IMR-90 (cell line): ENCODE data around the gene MFSD6L. TPM values are rescaled to one million over a fixed set of nuclear protein-coding genes. Genes with fewer than 3 reads are reported as not detected.

ENCODE experiments used
- ATAC-seq: fragments of 200-7000 bp; cut with Tn5 transposase; 2 replicates; pipeline ENCODE4 v1.9.1; 2020; ENCODE audit warnings: low read depth, mild to moderate bottlenecking, moderate library complexity
- BruUV-seq: library from RNA; stranded (reverse); fragments of 400-500 nt; replicated peaks from 2 replicates; lab custom pipeline; 2021; lab: Mats Ljungman, UMichigan
- CTCF ChIA-PET: fragments of 300-600 bp; formaldehyde crosslinking; extraction: SDS; loops from one replicate; lab custom pipeline; 2021; ENCODE audit warnings: antibody characterized with exemption; lab: Yijun Ruan, JAX
- POLR2A ChIA-PET: fragments of 300-600 bp; sonication (Branson Sonifier 250); formaldehyde crosslinking; loops from one replicate; lab custom pipeline; 2022; ENCODE audit warnings: antibody characterized with exemption; ENCODE audit not compliant: unreplicated experiment; lab: Charles Lee
- DNase-seq: peaks from one replicate; pipeline ENCODE4 v3.0.0; 2013
- H2AFZ ChIP-seq: replicated peaks from 2 replicates; pipeline ENCODE3; 2013; ENCODE audit warnings: low read length, mild to moderate bottlenecking; ENCODE audit not compliant: poor library complexity
- H2AK5ac ChIP-seq: 2 replicates; pipeline ENCODE4 v1.6.1; 2013; ENCODE audit warnings: low read depth, low read length, inconsistent platforms
- H2AK9ac ChIP-seq: replicated peaks from 2 replicates; pipeline ENCODE3; 2013; ENCODE audit warnings: mild to moderate bottlenecking, low read depth, low read length, moderate library complexity; ENCODE audit not compliant: poor library complexity
- H2BK120ac ChIP-seq: 2 replicates; pipeline ENCODE4 v1.6.1; 2013; ENCODE audit warnings: low read depth, low read length, inconsistent platforms
- H2BK15ac ChIP-seq: 3 replicates; pipeline ENCODE4 v1.6.1; 2013; ENCODE audit warnings: low read depth, low read length, inconsistent platforms
- H2BK20ac ChIP-seq: 2 replicates; pipeline ENCODE4 v1.6.1; 2013; ENCODE audit warnings: low read depth, mild to moderate bottlenecking, inconsistent platforms, low read length, moderate library complexity
- H2BK5ac ChIP-seq: 2 replicates; pipeline ENCODE4 v1.6.1; 2013; ENCODE audit warnings: mild to moderate bottlenecking, low read depth, low read length, inconsistent platforms; ENCODE audit not compliant: poor library complexity, severe bottlenecking
- H3K14ac ChIP-seq: replicated peaks from 2 replicates; pipeline ENCODE4 v1.6.1; 2013; ENCODE audit warnings: low read depth, low read length, inconsistent platforms
- H3K18ac ChIP-seq: 2 replicates; pipeline ENCODE4 v1.6.1; 2013; ENCODE audit warnings: low read depth, low read length, control low read depth
- H3K23ac ChIP-seq: 2 replicates; pipeline ENCODE4 v1.6.1; 2013; ENCODE audit warnings: low read depth, low read length, inconsistent platforms
- H3K27ac ChIP-seq: 2 replicates; pipeline ENCODE4 v1.5.1; 2013; ENCODE audit warnings: mild to moderate bottlenecking, control low read depth, low read length; ENCODE audit not compliant: insufficient read depth
- H3K27me3 ChIP-seq: 2 replicates; pipeline ENCODE4 v1.6.1; 2013; ENCODE audit warnings: low read length; ENCODE audit not compliant: control insufficient read depth, insufficient read depth
- H3K36me3 ChIP-seq: 2 replicates; pipeline ENCODE4 v1.6.1; 2013; ENCODE audit warnings: low read length, mixed read lengths; ENCODE audit not compliant: control insufficient read depth, insufficient read depth
- H3K4ac ChIP-seq: 2 replicates; pipeline ENCODE4 v1.6.1; 2013; ENCODE audit warnings: low read depth, low read length, inconsistent platforms
- H3K4me1 ChIP-seq: 2 replicates; pipeline ENCODE4 v1.6.1; 2013; ENCODE audit warnings: low read length, mixed read lengths; ENCODE audit not compliant: control insufficient read depth, insufficient read depth
- H3K4me2 ChIP-seq: 2 replicates; pipeline ENCODE4 v1.6.1; 2013; ENCODE audit warnings: low read depth, mild to moderate bottlenecking, control low read depth, low read length, moderate library complexity
- H3K4me3 ChIP-seq: 2 replicates; pipeline ENCODE4 v1.5.1; 2013; ENCODE audit warnings: low read depth, mild to moderate bottlenecking, control low read depth, low read length, moderate library complexity; ENCODE audit not compliant: insufficient read depth
- H3K56ac ChIP-seq: 2 replicates; pipeline ENCODE4 v1.6.1; 2013; ENCODE audit warnings: low read length, inconsistent platforms; ENCODE audit not compliant: insufficient read depth; ENCODE audit errors: extremely low read depth
- H3K79me1 ChIP-seq, 2 experiments: 2 replicates each; pipeline ENCODE4 v1.6.1; 2013; ENCODE audit warnings: low read length in 2 of 2, inconsistent platforms in 1 of 2, low read depth in 1 of 2
- H3K9ac ChIP-seq: 2 replicates; pipeline ENCODE4 v1.6.1; 2013; ENCODE audit warnings: low read depth, low read length, control low read depth
- H3K9me1 ChIP-seq: 2 replicates; pipeline ENCODE4 v1.6.1; 2013; ENCODE audit warnings: low read length, inconsistent platforms; ENCODE audit not compliant: insufficient read depth
- H3K9me3 ChIP-seq: 2 replicates; pipeline ENCODE4 v1.6.1; 2013; ENCODE audit warnings: low read length; ENCODE audit not compliant: control insufficient read depth, insufficient read depth
- H4K20me1 ChIP-seq: 2 replicates; pipeline ENCODE4 v1.6.1; 2013; ENCODE audit warnings: low read length, inconsistent platforms; ENCODE audit not compliant: insufficient read depth
- H4K5ac ChIP-seq: 2 replicates; pipeline ENCODE4 v1.6.1; 2013; ENCODE audit warnings: mild to moderate bottlenecking, low read depth, low read length, control low read depth
- H4K8ac ChIP-seq, 2 experiments: 2 replicates each; pipeline ENCODE4 v1.6.1; 2013; ENCODE audit warnings: low read depth in 2 of 2, low read length in 2 of 2, control low read depth in 1 of 2, inconsistent platforms in 1 of 2
- H4K91ac ChIP-seq: 2 replicates; pipeline ENCODE4 v1.6.1; 2013; ENCODE audit warnings: low read depth, low read length, inconsistent platforms; ENCODE audit not compliant: insufficient read depth
- BHLHE40 ChIP-seq: fragments of 150-350 bp; IDR thresholded peaks from 2 replicates; pipeline ENCODE4 v1.6.1; 2016; ENCODE audit warnings: mild to moderate bottlenecking, low read depth, low read length
- CHD1 ChIP-seq: IDR thresholded peaks from 2 replicates; pipeline ENCODE4 v1.6.1; 2012; ENCODE audit warnings: low read depth, low read length, improper control_type of control experiment
- MAFK ChIP-seq: IDR thresholded peaks from 2 replicates; pipeline ENCODE4 v1.6.1; 2012; ENCODE audit warnings: low read depth, low read length, improper control_type of control experiment
- MAZ ChIP-seq: IDR thresholded peaks from 2 replicates; pipeline ENCODE4 v1.6.1; 2012; ENCODE audit warnings: low read depth, mild to moderate bottlenecking, low read length, improper control_type of control experiment, moderate library complexity, borderline replicate concordance
- MXI1 ChIP-seq: IDR thresholded peaks from 2 replicates; pipeline ENCODE4 v1.6.1; 2012; ENCODE audit warnings: low read depth, mild to moderate bottlenecking, low read length, moderate library complexity, borderline replicate concordance
- POLR2A ChIP-seq: IDR thresholded peaks from 2 replicates; pipeline ENCODE4 v1.6.1; 2012; ENCODE audit warnings: mild to moderate bottlenecking, low read depth, low read length
- RAD21 ChIP-seq: IDR thresholded peaks from 2 replicates; pipeline ENCODE4 v1.6.1; 2012; ENCODE audit warnings: low read length, improper control_type of control experiment
- RFX5 ChIP-seq: IDR thresholded peaks from 2 replicates; pipeline ENCODE4 v1.8.0; 2012; ENCODE audit warnings: low read depth, mild to moderate bottlenecking, low read length, moderate library complexity
- SMC3 ChIP-seq: fragments of 150-350 bp; IDR thresholded peaks from 2 replicates; pipeline ENCODE4 v1.6.1; 2016; ENCODE audit warnings: low read depth, mild to moderate bottlenecking, antibody characterized with exemption, low read length, moderate library complexity
- USF2 ChIP-seq: fragments of 150-350 bp; IDR thresholded peaks from 2 replicates; pipeline ENCODE4 v1.6.1; 2017; ENCODE audit warnings: mild to moderate bottlenecking, antibody characterized with exemption, low read length, low read depth
- WGBS, 2 experiments: methylation state at CpG; one replicate each; pipeline versions ENCODE4 v1.1.5 to v1.1.7; 2013; ENCODE audit warnings: missing lambda C conversion rate in 2 of 2; ENCODE audit not compliant: insufficient read length in 1 of 2; ENCODE audit errors: extremely low coverage in 2 of 2; 5-methylcytosine and 5-hydroxymethylcytosine counted together
- dilution Hi-C: fragments of 300-500 bp; cut with HindIII; formaldehyde crosslinking; loops from one replicate; pipeline ENCODE4 v1.14.3; 2018; ENCODE audit warnings: low sequenced_read_pairs; ENCODE audit not compliant: unreplicated experiment
- in situ Hi-C: fragments of 300-500 bp; cut with MboI; formaldehyde crosslinking; loops from 3 replicates; pipeline ENCODE4 v1.14.3; 2019; ENCODE audit warnings: low sequenced_read_pairs, inconsistent platforms, mixed read lengths
- intact Hi-C: fragments of 100-400 bp; cut with micrococcal nuclease; formaldehyde crosslinking; loops from 2 replicates; pipeline ENCODE4 v1.10.0; 2022
- polyA plus RNA-seq, 3 experiments: library from polyadenylated mRNA; depleted of rRNA; stranded (reverse); fragments of >200 nt; gene quantifications; 2 replicates each; pipeline ENCODE4 v1.2.3, GENCODE V29; 2012; ENCODE audit warnings: low replicate concordance in 1 of 3
- total RNA-seq: library from RNA; depleted of rRNA; stranded (reverse); fragments of >200 nt; gene quantifications from 2 replicates; pipeline ENCODE4 v1.2.3, GENCODE V29; 2012

MFSD6L gene
- total and polyA plus RNA-seq, 2 of the 4 experiments (the other 2 are of a cell fraction), result not detected

- Histone ChIP-seq H3K56ac (no peak overlapping the region), H3K4me3 (no peak overlapping the region), H2AK9ac (no peak overlapping the region), H2BK5ac (no peak overlapping the region), H4K91ac (no peak overlapping the region), H3K18ac (no peak overlapping the region), H2AFZ (no peak overlapping the region), H2BK20ac (no peak overlapping the region), H4K20me1 (no peaks in the 10 kb centered on the region), H2BK15ac (no peak overlapping the region), H4K5ac (no peak overlapping the region), H3K9ac (no peak overlapping the region), H2BK120ac (no peak overlapping the region), H3K79me1 (no peaks in the 10 kb centered on the region), H3K23ac (no peak overlapping the region), H3K27ac (no peak overlapping the region), H2AK5ac (no peak overlapping the region), H3K4ac (no peak overlapping the region), H3K9me3 (no peaks in the 10 kb centered on the region), H3K4me2 (no peak overlapping the region), H3K27me3 (peaks cover 5% of the 10 kb centered on the region), H4K8ac (no peak overlapping the region), H3K4me1 (no peaks in the 10 kb centered on the region), H3K14ac (no peak overlapping the region), H3K36me3 (no peaks in the 10 kb centered on the region), H3K9me1 (no peaks in the 10 kb centered on the region)
- no TSS peak for BruUV-seq
- intact Hi-C loops, result no loop called here
- in situ Hi-C loops, result loop anchor here (25.0 kb wide), 1 partner anchor 760 kb away; no protein-coding TSS in a partner anchor
- ChIA-PET CTCF (interaction anchor here (2.1 kb wide), 1 partner anchor 9 kb away, joined by 9 read pairs; no protein-coding TSS in a partner anchor), POLR2A (no interaction called here)
- DNase-seq, result no peak
- ATAC-seq, result no peak
- dilution Hi-C loops, result no loop called here
- TF ChIP-seq MAZ, result no peak
- TF ChIP-seq MAFK, result no peak
- no peak for TF ChIP-seq USF2
- TF ChIP-seq POLR2A, result no peak
- no peak for TF ChIP-seq CHD1
- no peak for TF ChIP-seq SMC3
- no peak for TF ChIP-seq RFX5
- TF ChIP-seq RAD21, result no peak
- TF ChIP-seq BHLHE40, result no peak
- TF ChIP-seq MXI1, result no peak
- no CpG with 5 or more reads among the region's 1 CpG for whole genome bisulfite sequencing, 2 experiments
Observed at GRCh38 chr17:8776881-8777280, 22.3 kb downstream of the MFSD6L start.
